Measurements from ENCODE around the gene EXOG. TPM values are rescaled to one million over a fixed set of nuclear protein-coding genes. Genes with fewer than 3 reads are reported as not detected.

The EXOG gene
- polyA plus RNA-seq, 1 donor: 23.4 TPM

DNA sequence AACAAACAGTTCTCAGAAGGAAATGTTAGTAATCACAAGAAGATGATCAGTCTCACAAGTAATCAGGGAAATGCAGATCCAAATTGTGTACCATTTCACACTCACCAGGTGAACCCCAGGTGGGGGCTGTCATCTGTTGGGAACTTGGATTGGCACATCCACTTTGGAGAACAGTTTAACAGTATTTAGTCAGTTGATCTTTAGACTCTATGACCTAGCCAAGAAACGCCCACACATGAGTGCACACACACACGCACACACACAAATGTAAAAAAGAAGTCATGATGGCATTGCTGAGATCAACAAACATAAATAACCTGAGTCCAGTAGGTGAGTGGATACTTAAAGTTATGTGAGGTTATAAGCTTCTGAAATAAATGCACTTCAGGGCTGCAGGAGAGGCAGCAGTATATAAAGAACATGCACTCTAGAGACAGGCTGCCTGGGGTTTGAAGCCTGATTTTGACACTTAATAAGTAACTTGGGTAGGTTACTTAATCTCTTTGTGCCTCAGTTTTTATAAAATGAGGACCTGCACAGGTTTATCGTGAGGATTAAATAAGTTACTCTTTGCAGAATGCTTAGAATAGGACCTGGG, 24.8 kb upstream of the EXOG start:
- DNase-seq: no peak

DNA sequence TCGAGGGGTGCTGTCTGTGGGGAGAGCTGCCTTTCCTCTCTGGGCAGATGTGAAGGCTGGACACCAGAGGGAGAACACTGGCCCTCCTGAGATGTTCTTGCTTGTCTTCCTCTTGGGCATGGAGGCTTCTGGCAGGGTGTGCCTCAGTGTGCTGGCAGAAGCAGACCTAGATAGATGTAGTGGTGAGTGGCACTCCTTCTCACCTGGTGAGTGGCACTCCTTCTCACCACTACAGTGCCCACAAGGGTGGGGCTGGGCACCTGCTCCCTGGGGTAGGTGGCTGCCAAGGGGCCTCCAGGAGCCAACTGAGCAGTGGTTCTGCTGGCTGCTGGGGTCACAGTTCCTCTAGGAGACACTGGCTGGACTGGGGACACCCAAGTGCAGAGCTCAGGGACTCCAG, 23.8 kb upstream of the EXOG start:
- no peak for DNase-seq

DNA sequence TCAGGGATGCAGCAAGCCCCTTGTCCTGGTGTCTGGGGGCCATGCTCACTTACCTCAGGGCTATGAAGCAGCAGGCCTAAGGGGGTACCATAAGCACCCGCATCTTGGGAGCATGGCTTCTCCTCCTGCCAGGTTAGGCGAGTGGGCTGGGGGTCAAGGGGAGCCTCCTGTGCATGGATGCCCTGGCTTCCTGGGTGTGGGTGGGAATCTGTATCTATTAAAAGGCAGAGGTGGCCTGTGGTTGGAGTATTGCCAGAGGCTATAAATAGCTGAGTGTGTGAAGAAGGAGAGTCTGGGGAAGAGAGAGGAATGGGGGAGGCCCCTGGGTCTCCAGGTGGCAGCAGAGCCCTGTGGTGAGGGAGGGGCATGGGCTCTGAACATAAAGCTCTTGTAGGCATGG, 22.9 kb upstream of the EXOG start:
- no peak for DNase-seq

DNA sequence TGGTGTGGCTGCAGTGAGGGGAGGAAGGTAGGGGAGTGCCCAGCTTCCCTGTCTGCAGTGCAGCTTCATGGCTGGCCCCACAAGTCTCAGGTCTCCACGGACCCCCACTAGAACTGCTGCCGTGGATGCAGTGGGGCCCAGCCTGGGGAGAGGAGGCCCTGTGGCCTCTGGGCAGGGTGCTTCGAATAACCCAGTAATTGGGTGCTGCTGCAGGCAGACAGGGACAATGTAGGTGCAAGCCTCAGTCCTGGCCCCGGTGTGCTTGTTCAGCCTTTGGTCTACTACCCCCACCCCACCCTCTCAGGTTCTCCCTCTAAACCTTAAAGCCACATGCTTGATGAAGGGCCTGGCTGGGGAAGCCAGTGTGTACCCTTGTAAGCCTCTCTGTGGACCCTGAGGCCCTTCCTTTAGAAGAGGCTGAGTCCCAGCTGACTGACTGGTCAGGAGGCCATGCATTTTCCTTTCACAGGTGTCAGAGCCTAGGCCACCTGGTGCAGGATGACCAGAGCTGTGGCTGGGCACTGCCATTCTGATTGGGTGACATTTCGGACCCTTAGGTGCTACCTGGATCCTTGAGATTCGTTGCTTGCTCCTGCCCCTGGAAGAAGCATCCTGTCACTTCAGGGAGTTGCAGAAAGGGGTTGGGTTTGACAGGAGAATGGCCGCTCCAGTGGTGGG, 21.1 kb upstream of the EXOG start:
- no peak for DNase-seq

DNA sequence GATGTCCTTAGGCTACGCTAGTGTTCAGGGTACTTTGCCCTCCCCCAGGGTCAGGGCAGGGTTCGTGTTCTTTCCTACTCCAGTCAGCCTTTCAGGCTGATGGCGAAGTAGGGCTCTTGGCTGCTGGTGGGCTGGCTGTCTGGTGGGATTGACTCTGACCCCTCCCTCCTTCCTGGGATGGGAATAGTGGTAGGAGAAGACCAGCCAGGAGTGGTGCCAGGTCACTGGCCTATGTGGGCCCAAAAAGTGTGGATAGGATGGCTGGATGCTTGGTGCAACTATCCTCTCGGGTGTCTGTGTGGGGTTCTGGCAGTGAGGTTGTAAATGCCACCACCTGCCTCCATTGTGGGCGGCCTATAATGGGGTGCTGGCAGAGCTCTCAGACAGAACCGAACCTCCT, 20.4 kb upstream of the EXOG start:
- no peak for DNase-seq

DNA sequence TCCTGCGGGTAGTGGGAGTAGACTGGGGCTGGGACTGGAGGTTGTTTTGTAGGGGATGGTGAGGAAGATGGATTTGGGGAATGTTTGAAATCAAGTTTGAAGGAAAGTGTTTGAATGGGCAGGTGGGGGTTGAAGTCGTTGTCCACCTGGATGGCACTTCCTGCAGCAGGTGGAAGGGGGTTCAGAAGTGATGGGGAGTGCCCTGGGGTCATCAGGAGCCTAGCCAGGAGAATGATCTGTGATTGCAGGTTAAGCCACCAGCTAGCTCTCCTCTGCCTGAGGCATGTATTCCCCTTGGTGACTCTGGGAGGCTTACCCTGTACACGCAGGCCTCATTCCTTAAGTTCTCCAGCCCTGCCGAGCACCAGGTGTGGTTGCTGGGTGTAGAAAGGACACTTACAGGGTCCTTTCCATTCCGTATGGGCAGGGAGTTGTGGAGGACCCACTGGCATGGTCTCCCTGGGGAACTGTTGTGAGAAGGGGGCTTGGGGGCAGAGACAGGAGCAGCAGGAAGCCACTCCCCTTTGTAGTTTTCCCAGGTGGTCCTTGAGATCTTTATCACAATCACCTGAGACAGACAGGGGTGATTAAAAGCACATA, 19.9 kb upstream of the EXOG start:
- DNase-seq: no peak

DNA sequence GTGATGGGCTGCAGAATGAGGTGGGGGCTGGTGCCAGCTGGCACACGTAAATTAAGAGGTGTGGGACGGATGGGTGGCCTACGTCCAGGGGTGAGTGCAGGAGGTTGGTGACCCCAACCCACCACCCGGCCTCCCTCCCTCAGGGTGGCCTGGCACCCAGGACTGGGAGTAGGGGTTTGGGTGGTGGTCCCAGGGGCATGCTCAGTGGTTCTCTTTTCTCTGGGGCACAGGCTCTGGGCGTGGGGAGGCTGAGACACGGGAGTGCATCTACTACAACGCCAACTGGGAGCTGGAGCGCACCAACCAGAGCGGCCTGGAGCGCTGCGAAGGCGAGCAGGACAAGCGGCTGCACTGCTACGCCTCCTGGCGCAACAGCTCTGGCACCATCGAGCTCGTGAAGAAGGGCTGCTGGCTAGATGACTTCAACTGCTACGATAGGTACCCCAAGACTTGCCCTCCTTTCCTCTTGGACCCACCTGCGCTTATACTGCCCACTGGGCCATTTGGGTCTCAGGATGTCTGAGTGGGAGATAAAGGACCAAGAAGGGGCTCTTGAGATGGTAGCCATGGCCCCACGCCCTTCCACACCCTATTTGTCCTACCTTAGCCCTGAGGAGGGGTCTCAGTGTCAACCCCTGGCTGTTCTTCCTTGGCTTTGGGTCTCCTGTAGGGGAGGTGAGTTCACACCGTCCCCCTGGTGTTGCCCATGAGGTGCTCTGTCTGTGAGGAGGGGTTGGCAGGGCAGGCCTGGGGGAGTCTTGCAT, 18.9 kb upstream of the EXOG start:
- no peak for DNase-seq

DNA sequence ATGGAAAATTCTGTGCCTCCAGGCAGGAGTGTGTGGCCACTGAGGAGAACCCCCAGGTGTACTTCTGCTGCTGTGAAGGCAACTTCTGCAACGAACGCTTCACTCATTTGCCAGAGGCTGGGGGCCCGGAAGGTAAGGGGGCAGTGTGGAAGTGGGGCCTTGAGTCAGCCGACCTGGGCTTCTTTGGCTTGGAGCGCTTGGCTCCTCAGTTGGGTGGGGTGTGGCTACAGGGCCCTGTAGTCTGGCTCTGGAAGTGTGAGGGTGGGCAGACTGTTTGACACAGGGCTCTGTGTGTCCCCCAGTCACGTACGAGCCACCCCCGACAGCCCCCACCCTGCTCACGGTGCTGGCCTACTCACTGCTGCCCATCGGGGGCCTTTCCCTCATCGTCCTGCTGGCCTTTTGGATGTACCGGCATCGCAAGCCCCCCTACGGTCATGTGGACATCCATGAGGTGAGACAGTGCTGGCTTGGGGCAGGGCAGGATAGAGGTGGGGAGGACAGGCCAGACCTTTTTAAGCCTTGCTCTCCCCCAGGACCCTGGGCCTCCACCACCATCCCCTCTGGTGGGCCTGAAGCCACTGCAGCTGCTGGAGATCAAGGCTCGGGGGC, 18.2 kb upstream of the EXOG start:
- no peak for DNase-seq

DNA sequence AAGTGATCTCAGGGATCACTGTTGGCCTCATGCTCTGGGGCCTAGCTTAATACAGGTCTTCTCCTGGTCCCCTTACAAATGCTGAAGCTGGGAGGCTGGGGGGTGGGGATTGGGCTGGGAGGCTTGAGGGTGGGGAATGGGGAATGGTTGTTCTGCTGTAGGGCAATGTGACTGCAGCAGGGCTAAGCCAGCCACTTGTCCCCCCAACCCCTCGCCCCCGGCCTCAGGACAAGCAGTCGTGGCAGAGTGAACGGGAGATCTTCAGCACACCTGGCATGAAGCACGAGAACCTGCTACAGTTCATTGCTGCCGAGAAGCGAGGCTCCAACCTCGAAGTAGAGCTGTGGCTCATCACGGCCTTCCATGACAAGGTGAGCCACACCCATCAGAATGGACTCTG, 17.2 kb upstream of the EXOG start:
- DNase-seq: no peak

DNA sequence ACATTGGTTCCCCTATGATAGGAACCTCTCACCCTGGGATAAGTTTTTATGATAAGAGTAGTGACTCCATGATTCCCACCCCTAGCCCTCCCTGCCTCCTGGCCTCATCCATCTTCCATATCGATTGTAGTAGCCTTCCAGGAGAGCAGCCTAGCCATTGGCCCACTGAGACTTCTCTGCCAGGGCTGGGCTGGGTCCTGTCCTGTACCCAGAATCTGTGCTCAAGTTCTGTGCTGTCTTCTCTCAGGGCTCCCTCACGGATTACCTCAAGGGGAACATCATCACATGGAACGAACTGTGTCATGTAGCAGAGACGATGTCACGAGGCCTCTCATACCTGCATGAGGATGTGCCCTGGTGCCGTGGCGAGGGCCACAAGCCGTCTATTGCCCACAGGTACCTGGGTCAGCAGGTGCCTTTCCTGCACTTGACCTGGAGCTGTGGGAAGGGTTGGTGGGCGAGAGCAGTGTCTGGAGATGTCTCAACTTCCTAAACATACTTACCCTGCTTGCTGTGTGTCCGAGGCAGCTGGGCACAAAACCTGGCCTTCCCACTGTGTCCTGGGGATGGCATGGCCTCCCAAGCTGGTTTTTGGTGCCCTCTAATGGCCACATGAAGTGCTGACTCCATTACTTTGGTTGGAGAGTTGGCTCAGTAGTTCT, 16.6 kb upstream of the EXOG start:
- peak; percentile 51 for DNase-seq

DNA sequence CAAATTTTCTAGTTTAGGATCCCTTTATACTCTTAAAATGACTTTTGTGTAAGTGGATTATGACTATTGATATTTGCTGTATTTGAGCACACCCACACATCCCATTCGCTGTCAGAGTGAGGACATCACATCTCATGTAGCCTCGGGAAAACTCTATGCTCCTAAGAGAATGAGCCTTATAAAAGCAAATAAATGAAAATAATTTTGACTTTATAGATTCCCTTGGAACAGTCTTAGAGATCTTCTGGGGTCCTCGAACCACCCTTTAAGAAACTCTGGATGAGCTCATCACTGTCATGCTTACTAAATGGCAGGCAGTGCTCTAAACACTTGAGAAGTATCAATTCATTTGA, 16.1 kb upstream of the EXOG start:
- no peak for DNase-seq

DNA sequence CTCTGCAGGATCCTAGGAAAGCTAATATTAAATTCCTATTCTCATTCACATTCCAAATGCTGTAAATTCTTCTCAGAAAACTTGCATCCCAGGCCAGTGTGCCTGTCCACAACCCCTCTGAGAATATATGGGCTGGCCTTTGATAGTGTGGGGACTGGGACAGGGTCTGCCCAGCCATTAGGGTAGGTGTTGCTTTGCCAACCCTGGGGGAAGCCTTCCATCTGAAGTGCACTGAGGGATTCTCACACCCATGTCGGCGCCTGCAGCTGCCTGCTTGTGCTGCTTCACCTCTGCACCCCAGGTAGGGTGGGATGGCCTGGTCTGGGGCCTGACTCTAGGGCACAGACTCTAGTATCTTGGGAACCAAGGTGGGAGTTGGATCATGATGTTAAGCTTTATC, 15.2 kb upstream of the EXOG start:
- no peak for DNase-seq

DNA sequence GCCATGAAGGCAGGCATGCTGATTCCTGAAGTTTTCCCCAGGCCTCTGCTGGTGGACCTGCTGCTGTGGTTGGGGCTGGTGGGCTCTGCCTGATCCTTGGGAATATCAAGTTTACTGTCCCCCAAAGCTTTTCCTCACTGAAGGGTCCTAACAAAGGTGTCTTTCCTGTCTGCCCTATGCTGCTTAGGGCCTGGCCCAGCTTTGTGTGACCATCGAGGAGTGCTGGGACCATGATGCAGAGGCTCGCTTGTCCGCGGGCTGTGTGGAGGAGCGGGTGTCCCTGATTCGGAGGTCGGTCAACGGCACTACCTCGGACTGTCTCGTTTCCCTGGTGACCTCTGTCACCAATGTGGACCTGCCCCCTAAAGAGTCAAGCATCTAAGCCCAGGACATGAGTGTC, 13.2 kb upstream of the EXOG start:
- no peak for DNase-seq

DNA sequence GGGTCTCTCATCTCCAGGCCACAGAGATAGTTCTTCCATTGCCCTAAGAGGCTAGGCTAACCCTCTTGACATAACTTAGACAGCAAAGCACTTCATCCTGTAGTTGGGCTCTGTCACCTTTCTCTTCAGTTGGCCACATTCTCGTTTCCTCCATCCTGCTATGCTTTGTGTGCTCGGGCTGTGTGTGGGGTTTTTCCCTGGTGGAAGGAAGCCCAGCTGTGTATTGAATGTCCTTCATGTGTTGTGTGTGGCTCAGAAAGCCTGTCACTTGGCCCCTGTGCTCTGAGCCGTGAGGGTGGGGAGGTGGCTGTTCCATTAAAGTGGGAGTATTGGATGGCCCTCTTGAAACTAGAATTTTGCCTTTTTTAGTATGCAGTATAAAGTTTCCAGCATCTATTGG, 8.8 kb upstream of the EXOG start:
- no peak for DNase-seq

DNA sequence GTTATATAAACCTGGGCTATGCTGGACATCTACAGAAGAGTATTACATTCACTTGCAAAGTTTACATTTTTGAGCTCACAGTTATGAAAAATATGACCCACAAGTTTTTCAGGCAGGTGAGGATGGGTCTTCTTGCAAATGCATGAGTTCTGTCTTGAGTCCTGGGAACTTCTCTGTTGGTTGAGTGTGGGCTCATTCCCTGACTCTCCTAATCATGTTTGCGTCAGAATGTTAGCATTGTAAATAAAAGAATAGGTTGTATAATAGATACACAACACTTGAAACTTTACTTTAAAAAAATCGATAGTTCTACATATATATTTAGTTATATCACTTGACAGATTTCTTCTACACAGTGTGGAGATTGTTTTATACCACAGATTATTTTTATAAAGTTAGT, 7.2 kb upstream of the EXOG start:
- DNase-seq: no peak

DNA sequence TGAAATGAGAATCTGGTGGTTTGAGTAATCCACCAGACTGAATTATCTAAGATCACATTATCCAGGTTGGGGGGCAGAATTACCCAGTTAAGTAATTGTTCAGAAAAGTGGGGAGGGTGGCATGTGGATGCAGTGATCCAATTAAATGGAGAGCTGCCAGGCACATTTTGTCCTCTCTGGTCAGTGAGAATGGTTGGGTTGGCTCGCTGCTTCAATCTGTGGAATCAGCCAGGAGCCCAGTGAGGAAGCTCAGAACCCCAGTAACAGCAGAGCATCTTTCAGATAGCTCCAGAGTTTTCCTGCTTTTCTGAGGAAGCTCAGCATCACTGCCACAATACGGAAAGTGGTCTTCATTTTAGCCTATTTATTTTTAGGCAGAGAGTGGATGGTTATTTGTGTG, 6.4 kb upstream of the EXOG start:
- no peak for DNase-seq

DNA sequence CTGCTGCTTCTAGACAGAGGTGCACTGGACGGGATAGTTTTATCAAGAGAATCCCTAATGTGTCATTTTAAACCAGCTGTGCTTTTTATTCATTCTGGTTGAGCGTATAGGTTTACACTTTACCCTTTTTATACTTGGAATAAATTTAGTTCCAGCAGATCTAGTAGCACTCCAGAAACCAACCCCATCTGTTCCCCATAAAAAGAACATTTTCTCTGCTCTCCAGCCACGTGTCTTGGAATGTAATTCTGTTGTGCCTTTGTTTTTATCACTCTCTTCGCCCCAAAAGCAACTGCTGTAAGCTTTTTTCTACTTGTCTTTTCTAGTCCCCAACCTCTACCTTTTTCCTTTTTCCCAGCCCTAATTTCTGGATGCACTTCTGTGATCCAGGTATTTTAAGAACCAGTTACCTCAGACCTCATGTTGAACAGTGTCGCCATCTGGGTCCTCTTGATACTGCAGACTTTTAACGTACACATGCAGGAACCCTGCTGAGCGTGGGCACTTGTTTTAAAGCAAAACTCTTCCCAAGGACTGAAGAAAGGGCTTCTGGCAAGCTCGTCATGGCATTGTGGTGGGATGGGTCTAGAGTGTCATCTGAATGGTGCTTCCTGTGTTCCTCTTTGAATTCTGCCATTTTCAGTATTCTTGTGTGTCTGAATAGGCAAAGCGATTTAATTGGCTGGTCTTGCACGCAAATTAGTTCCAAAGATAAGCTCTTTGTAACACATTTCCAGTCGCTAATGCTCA, 5.7 kb upstream of the EXOG start:
- no peak for DNase-seq

DNA sequence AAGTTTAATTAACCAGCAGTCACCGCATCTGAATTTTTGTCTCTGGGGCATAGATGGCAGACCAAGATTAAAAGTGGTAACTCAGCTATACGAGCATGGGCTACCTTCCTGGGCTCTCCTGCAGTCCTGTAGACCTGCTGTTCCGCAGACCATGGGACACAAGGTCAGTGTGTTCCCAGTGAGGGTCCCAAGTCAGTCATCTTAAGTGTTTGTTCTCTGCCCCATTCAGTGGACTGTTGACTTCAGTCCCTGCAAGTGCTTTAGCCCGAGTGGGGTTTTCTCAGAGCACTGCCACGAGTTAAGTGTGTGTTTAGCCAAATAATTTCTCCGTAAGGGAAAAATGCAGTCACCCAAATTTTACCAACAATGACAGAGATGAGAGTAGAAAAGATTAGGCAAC, 4.9 kb upstream of the EXOG start:
- DNase-seq: no peak

DNA sequence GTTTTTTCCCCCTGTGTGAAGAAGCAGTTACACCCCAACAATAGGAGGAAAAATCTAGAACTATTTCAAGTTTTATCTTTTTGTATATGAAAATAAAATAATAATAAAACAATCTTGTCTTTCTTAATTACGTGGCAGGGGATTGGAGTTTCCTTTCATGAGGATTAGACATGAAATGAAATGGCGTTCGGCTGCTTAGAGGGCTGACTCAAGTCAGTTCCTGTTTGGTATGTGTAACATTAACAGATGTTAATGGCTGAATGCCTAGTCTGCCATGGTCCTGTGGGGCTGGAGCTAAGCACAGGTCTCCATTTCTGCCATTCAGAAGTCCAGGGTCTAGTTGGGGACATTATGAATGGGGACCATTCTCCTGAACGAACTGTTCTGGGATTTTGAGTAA, 3.1 kb upstream of the EXOG start:
- DNase-seq: no peak

DNA sequence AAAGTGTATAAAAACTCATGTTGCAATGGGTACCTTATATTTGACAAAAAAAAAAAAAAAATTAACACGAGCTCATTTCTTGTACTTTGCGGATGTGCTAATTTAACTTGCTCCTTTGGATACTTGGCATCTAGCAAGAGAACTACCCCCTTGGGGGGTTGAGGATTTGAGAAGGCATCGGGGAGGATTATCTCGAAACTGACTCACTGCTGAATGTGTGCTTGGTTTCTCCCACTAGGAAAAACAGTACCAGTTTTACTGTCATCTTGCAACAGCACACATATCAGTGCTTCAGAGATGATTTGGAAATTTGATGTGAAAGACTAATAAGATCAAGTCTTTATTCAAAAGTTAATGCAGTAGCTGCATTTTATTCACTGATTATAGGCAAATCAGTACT, 891 bp downstream of the EXOG start:
- DNase-seq: no peak

DNA sequence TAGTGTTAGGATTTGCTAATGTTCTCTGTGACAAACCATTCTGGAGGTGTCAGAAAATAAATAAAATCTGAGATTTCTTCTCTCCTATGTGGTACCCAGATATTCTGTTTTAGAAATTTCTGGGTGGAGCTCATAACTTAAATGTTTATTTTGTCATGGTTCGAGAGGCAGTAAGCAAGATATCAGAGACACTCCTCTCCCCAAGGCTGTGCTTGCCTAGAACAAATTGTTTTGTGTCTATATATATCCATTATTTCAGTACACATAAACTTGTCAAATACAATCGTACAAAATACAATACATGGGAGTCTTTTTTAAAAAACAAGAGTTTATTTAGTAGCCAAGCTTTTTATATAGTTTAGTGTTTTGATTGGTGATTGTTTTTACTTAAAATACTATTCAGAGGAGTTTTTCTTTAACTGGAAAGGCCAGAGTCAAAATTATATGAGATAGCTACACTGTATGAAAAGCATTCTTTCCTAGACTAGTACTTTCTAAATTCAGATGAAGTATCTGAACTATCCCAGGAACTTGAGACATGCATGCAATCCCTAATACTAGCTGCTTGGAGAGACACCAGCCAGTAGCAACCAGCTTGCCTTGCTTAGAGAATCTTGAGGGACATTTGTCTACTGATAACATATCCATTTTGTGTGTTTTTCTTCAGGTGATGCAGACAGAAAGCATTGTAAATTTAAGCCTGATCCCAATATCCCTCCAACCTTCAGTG, 4.7 kb downstream of the EXOG start:
- DNase-seq: no peak

Data from left kidney (tissue), 2 donors.